Stomach smooth muscle (tissue), 2 donors: ENCODE measurements around the gene GGN.
A peak's percentile ranks its signal among the peaks of the same experiment; 100 is the strongest.

Source experiments
- H3K27ac ChIP-seq: one replicate; pipeline ENCODE4 v1.7.0; 2013; ENCODE audit warnings: mild to moderate bottlenecking, low read length, inconsistent platforms
- H3K27me3 ChIP-seq, 2 donors: one replicate each; pipeline ENCODE4 v1.7.0; 2013; ENCODE audit warnings: low read length in 2 of 2; ENCODE audit not compliant: insufficient read depth in 2 of 2, control insufficient read depth in 1 of 2
- H3K36me3 ChIP-seq, 2 donors: one replicate each; pipeline ENCODE4 v1.7.0; 2013; ENCODE audit warnings: low read length in 2 of 2; ENCODE audit not compliant: control insufficient read depth in 2 of 2, insufficient read depth in 2 of 2
- H3K4me1 ChIP-seq: one replicate; pipeline ENCODE4 v1.7.0; 2013; ENCODE audit warnings: low read length; ENCODE audit not compliant: control insufficient read depth, insufficient read depth
- H3K4me3 ChIP-seq, 2 donors: one replicate each; pipeline ENCODE4 v1.7.0; 2013; ENCODE audit warnings: low read length in 2 of 2
- H3K9ac ChIP-seq, 2 donors: one replicate each; pipeline ENCODE4 v1.7.0; 2013; ENCODE audit warnings: low read length in 2 of 2, mild to moderate bottlenecking in 1 of 2
- H3K9me3 ChIP-seq, 2 donors: one replicate each; pipeline ENCODE4 v1.7.0; 2013; ENCODE audit warnings: low read length in 2 of 2; ENCODE audit not compliant: control insufficient read depth in 2 of 2
- donor health status: healthy.
- donor health status: Pancreatic carcinoma.

The GGN gene

DNA sequence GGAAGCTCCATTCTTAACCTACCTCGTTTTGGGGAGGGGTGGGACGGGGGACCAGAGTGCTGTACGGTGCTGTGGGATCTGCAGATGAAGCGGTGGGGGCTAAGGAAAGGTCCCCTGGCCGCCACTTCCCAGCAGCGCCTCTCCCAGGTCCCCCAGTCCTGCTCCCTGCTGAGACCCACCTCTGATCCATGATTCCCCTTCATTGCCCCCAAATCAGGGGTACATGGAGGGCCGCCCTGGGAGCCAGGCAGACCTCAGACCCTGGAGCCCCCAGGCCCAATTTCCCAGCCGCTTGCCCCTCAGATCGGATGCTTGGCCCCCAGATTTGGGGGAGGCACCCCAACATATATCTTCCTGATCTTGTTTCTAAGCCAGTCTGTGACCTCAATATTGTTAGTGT is 11.2 kb upstream of the GGN start:
- peaks cover 50 to 56% of the 10 kb centered on the region in 2 donors for H3K27me3 ChIP-seq
- H3K27ac ChIP-seq, result no peak overlapping the region
- H3K9ac ChIP-seq, result no peak overlapping the region
- H3K36me3 ChIP-seq, result no peaks in the 10 kb centered on the region
- no peak overlapping the region for H3K4me3 ChIP-seq
- peaks cover 3% of the 10 kb centered on the region for H3K4me1 ChIP-seq
- H3K9me3 ChIP-seq, result no peaks in the 10 kb centered on the region

DNA sequence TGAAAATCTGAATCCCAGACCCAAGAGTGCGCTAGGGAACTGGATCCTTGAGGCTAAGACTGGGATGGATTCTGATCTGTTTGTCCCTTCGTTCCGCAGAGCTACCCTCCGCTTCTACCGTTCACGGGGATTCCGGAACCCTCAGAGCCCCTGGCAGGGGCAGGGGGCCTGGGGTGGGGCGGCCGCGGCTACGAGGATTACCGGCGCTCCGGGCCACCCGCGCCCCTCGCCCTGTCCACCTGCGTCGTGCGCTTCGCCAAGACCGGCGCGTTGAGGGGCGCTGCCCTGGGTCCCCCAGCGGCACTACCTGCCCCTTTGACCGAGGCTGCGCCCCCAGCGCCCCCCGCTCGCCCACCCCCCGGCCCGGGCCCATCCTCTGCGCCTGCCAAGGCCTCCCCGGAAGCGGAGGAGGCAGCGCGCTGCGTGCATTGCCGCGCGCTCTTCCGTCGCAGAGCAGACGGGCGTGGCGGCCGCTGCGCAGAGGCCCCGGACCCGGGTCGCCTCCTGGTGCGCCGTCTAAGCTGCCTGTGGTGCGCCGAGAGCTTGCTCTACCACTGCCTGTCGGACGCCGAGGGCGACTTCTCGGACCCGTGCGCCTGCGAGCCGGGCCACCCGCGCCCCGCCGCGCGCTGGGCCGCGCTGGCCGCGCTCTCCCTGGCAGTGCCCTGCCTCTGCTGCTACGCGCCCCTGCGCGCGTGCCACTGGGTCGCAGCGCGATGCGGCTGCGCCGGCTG is 7.7 kb upstream of the GGN start:
- Histone ChIP-seq H3K27ac (no peak overlapping the region), H3K9ac (no peak overlapping the region), H3K36me3 (no peaks in the 10 kb centered on the region), H3K4me3 (no peak overlapping the region), H3K9me3 (no peaks in the 10 kb centered on the region), H3K4me1 (no peaks in the 10 kb centered on the region), H3K27me3 (peaks cover 42 to 57% of the 10 kb centered on the region in 2 donors)

DNA sequence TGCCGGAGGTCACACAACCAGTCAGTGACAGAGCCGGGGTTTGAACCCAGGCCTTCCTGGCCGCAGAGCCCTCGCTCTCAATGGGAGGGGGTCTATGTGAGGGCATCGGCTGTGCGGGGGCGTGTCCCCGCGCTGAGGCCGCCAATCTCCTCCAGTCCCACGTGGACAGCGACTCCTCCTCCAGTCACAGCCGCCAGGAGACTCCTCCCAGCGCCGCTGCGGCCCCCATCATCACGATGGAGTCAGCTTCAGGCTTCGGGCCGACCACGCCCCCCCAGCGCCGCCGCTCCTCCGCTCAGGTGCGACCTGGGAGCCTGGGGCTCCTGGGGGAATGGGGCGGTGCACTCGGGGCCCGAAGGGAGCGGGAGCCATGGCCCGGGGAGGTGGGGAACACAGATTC is 6.7 kb upstream of the GGN start:
- Histone ChIP-seq H3K4me1 (no peaks in the 10 kb centered on the region), H3K27me3 (peaks cover 36 to 46% of the 10 kb centered on the region in 2 donors), H3K9me3 (no peaks in the 10 kb centered on the region), H3K27ac (no peak overlapping the region), H3K36me3 (no peaks in the 10 kb centered on the region), H3K9ac (no peak overlapping the region), H3K4me3 (no peak overlapping the region)

DNA sequence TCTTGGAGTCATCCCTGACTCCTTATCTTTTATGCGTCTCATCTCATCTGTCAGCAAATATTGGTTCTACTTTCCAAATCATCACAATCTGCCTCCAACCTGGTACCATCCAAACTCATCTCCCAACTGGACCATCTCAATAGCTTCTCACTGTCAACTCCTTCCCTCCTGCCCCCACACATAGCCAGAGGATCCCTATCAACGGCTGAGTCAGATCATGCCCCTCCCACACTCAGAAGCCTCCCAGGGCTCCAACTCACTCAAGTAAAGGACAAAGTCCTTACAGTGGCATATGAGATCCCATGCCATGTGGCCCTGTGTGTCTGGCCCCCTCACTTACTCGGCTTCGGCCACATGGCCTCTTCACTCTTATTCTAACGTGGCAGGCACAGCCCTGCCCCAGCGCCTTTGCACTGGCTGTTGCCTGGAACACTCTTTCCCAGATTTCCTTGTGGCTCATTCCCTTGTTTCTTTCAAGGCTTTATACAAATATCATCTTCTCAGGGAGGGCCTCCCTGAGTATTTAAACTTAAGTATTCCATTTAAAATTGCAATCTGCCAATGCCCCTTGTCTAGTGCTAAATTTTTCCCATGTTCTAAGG is 5.0 kb upstream of the GGN start:
- H3K9ac ChIP-seq, result no peak overlapping the region
- peaks cover 29 to 35% of the 10 kb centered on the region in 2 donors for H3K27me3 ChIP-seq
- peaks cover 12% of the 10 kb centered on the region for H3K4me1 ChIP-seq
- H3K36me3 ChIP-seq, result no peaks in the 10 kb centered on the region
- H3K9me3 ChIP-seq, result no peaks in the 10 kb centered on the region
- no peak overlapping the region for H3K27ac ChIP-seq
- no peak overlapping the region for H3K4me3 ChIP-seq

DNA sequence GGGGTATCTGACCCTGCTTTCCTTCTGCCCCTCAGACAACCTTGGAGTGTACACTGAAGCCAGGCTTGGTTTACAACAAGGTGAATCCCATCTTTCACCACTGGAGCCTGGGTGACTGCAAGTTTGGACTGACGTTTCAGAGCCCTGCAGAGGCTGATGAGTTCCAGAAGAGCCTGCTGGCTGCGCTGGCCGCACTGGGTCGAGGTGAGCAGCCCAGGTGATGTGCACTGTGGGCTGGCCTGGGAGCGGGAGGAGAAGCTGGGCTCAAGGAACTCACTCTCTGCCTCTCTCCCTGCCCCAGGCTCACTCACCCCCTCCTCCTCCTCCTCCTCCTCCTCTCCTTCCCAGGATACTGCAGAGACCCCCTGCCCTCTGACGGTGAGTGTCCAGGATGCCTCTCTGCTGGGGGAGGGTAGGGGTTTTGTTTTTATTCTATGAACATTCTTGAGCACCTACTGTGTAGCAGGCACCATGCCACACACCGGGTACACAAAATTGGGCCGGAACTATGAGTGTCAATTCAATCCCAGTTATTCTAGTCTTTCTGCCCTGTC is 4.2 kb upstream of the GGN start:
- no peaks in the 10 kb centered on the region for H3K9me3 ChIP-seq
- H3K27ac ChIP-seq, result no peak overlapping the region
- no peak overlapping the region for H3K4me3 ChIP-seq
- H3K36me3 ChIP-seq, result no peaks in the 10 kb centered on the region
- peaks cover 25 to 28% of the 10 kb centered on the region in 2 donors for H3K27me3 ChIP-seq
- no peak overlapping the region for H3K9ac ChIP-seq
- H3K4me1 ChIP-seq, result peaks cover 20% of the 10 kb centered on the region

DNA sequence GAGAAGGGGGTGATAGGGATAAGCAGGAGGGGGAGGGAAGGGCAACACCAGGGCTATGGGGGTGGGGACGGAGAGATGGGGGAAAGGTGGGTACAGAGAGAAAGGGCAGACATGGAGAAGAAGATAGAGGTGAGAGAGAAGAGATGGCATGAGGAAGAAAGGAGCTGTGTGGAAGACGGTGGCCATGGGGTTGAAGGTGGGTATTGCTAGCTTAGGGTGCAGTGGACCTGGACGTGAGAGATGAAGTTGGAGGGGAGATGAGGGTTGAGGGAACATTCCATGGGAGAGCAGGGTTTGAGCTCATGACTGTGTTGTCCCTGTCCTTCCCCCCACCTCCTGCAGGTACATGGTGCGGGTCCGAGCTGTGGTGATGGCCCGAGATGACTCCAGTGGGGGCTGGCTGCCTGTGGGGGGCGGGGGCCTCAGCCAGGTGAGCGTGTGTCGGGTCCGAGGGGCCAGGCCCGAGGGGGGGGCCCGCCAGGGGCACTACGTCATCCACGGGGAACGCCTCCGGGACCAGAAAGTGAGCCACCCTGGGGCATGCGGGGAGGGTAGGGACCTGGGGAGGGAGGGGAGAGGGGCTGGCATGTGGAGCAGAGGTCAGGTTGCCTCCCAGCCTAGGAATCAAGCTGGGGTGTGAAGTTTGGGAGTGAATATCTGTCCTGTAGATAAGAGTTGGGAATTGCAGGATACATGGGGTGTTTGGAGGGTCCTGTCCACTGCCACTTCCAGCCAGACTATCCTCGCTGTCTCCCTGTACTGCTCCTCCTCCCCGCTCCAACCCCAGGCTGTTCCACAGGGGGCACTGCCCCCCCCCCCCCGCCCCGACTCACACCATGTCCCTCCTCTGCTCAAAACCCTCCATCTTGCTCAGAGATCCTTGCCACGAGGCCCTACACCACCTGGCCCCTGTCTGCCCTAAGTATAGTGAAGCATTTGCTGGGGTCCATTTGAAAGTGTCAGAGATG is 2.4 kb upstream of the GGN start:
- Histone ChIP-seq H3K36me3 (no peaks in the 10 kb centered on the region), H3K4me3 (no peak overlapping the region), H3K4me1 (peaks cover 29% of the 10 kb centered on the region), H3K27me3 (peaks cover 20 to 27% of the 10 kb centered on the region in 2 donors), H3K27ac (no peak overlapping the region), H3K9me3 (no peaks in the 10 kb centered on the region), H3K9ac (no peak overlapping the region)

DNA sequence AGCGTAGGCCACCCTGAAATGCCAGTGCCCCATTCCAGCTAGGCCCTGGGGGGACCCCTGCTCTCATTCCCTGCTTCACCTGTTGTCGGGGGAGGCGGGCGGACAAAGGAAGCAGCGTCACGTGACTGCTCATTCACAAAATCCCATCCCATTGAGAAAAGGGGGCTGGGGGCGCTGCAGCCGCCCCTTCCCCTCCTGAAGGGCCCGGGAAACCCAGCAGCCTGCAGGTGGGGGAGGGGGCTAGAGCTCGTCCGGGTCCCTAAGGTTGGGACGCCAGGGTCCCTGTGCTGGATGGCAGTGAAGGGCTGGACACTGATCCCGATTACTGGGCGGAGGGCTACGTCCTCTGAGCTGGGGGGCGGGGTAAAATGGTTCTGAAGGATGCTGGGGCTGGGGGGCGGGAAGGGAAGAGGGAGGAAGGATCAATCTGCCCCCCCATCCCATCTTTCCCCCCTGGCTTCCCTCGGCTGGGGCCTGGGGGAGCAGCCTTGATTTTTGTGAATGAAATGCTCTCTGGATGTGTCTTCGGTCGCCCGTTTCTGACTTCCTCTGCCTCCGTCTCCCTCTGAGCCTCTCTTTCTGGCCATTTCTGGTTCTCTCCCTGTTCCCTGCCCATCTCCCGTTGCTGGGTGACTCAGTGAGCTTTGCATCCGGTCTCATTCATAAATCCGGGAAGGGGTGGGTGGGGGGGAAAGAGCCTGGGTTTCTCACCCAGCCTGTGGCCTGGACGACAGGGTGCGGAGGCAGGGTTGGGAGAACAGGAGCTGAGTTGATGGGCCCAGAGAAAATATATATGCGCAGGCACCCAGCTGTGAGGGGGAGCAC is 1.5 kb upstream of the GGN start:
- Histone ChIP-seq H3K4me1 (peaks cover 29% of the 10 kb centered on the region), H3K27ac (no peak overlapping the region), H3K9ac (peak overlapping the region in 1 of 2 donors; percentile 63), H3K36me3 (peaks cover 3 to 4% of the 10 kb centered on the region in 2 donors), H3K27me3 (peaks cover 18 to 21% of the 10 kb centered on the region in 2 donors), H3K4me3 (peak overlapping the region; percentile 46 to 62), H3K9me3 (no peaks in the 10 kb centered on the region)

DNA sequence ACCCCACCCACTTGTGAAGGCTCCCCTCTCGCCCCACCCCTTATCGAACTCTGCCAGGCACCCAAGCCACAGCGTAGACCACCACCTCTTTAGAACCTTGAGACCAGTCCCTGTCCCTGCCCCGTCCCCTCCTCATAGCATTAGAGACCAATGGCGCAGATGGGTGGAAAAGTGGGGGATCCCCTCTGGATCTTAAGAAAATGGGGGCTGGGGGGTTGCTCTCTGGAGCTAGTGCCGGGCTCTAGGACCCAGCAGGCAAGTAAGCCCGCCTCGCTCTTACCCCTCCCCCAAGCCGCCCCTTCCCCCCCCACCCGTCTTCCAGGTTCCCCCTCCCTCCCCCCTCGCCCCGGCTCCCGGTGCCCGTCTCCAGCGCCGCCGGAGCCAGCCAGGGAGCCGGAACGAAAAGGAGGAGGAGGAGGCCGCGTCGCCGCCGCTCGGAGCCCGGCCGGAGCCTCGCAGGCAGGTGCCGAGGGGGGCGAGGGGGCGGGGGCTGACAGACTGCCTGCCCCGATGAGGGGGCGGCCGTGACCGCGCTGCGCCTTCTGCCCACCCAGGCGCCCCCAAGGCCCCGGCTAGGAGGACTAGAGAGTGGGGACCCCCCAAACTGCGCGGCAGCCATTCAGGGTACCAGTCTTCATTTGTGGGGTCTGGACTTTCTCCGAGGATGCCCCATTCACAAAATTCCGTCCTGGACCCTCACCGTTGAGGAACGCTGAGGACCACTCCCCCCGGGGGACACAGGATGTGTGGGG is 691 bp upstream of the GGN start, which contains the start of gene SPRED3:
SPRED3 (plus strand) TSS at position 349 of the 752 bp plus-strand sequence. CDS start 1,606 bp downstream, outside the sequence.
- peaks cover 29% of the 10 kb centered on the region for H3K4me1 ChIP-seq
- no peaks in the 10 kb centered on the region for H3K9me3 ChIP-seq
- H3K36me3 ChIP-seq, result peaks cover 11 to 12% of the 10 kb centered on the region in 2 donors
- H3K4me3 ChIP-seq, result peak within 1 kb of the TSS; percentile 64 to 76
- H3K27ac ChIP-seq, result no peak within 1 kb of the TSS
- peak within 1 kb of the TSS; percentile 42 to 63 for H3K9ac ChIP-seq
- peaks cover 15 to 17% of the 10 kb centered on the region in 2 donors for H3K27me3 ChIP-seq

DNA sequence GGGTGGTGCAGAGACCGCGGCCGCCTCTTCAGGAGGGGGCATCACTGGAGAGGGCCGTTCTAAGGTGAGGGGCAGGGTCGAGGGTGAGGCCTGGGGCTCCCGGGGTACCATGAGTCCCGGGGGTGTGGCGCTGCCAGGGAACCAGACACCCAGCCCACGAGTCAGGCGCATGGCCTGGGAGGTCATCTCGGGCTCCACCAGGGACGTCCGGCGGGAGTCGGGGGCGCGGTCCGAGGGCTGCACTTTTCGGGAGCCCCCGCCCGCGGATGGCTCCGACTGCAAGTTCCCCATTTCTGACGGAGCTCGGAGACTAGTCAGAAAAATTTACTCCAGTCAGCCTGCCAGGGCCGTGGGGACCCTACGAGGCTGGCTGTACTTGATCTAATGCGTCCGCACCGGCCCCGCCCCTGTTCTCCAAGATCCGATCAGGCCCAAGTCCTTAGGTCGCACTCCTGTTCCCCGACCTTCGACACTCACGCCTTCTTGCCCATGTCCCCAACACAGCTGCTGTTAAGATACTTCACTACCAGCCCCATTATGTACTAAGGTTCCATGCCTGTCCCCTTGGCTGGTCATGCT is 774 bp downstream of the GGN start:
- Histone ChIP-seq H3K36me3 (peaks cover 23 to 25% of the 10 kb centered on the region in 2 donors), H3K27ac (no peak overlapping the region), H3K9ac (peak overlapping the region in 1 of 2 donors; percentile 35), H3K27me3 (peaks cover 17% of the 10 kb centered on the region in 2 donors), H3K4me1 (peaks cover 29% of the 10 kb centered on the region), H3K9me3 (no peaks in the 10 kb centered on the region), H3K4me3 (peak overlapping the region; percentile 64 to 76)
